Suprapubic skin (tissue), 4 donors: ENCODE results near the gene ARHGAP4.

Source experiments
- POLR2A ChIP-seq, 2 donors: fragments of 450-650 bp; IDR thresholded peaks; one replicate each; pipeline ENCODE4 v1.6.1; 2017; ENCODE audit warnings: antibody characterized with exemption in 2 of 2, mild to moderate bottlenecking in 2 of 2, moderate library complexity in 2 of 2
- POLR2AphosphoS5 ChIP-seq, 3 donors: sonication (generic); formaldehyde crosslinking; IDR thresholded peaks; one replicate each; pipeline ENCODE4 v1.6.1; 2017; ENCODE audit warnings: antibody characterized with exemption in 3 of 3
- TF ChIP-seq, protein P1 (sequence below), 2 donors: fragments of 200-600 bp in 1 of 2; fragments of 450-650 bp in 1 of 2; sonication (generic) in 1 of 2; IDR thresholded peaks; one replicate each; pipeline ENCODE4 v1.5.1; 2016 to 2019; ENCODE audit warnings: antibody characterized with exemption in 2 of 2, mild to moderate bottlenecking in 1 of 2, moderate library complexity in 1 of 2

DNA sequence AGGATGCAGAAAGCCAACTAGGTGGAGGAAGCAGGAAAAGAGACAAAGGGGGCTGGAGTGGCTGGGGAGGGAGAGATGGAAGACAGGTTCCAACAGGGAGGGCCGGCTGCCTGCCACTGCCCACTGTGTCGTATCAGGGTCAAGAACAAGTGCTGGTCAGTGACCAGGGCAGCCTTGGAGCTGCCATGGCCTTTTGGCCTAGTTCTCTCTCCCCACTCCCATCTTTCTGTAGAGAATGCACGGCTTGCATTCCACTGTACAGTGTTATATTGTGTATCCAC is 52.0 kb downstream of the ARHGAP4 start:
- TF ChIP-seq POLR2AphosphoS5 (IDR thresholded peaks at IDR 0.05): no peak
- TF ChIP-seq, protein P1, sequence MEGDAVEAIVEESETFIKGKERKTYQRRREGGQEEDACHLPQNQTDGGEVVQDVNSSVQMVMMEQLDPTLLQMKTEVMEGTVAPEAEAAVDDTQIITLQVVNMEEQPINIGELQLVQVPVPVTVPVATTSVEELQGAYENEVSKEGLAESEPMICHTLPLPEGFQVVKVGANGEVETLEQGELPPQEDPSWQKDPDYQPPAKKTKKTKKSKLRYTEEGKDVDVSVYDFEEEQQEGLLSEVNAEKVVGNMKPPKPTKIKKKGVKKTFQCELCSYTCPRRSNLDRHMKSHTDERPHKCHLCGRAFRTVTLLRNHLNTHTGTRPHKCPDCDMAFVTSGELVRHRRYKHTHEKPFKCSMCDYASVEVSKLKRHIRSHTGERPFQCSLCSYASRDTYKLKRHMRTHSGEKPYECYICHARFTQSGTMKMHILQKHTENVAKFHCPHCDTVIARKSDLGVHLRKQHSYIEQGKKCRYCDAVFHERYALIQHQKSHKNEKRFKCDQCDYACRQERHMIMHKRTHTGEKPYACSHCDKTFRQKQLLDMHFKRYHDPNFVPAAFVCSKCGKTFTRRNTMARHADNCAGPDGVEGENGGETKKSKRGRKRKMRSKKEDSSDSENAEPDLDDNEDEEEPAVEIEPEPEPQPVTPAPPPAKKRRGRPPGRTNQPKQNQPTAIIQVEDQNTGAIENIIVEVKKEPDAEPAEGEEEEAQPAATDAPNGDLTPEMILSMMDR (IDR thresholded peaks at IDR 0.05): no peak
- TF ChIP-seq POLR2A (IDR thresholded peaks at IDR 0.05): no peak
